Astrocyte (in vitro differentiated cells and primary cell): ENCODE data around the gene FGFR4. TPM values are rescaled to one million over a fixed set of nuclear protein-coding genes. Genes with fewer than 3 reads are reported as not detected.

Experiments
- DNase-seq: peaks from one replicate; pipeline ENCODE4 v3.0.0-alpha.2; 2010; ENCODE audit warnings: low read depth
- FAIRE-seq: peaks from 2 replicates; lab custom pipeline; 2011; peaks lifted over from hg19 to GRCh38; lab: Jason Lieb, UNC
- H2AFZ ChIP-seq: 2 replicates; pipeline ENCODE4 v1.6.0; 2012; ENCODE audit warnings: low read depth, low read length, inconsistent platforms
- H3K27ac ChIP-seq: 2 replicates; pipeline ENCODE4 v1.5.1; 2011; ENCODE audit warnings: low read depth, low read length, inconsistent platforms
- H3K27me3 ChIP-seq: 2 replicates; pipeline ENCODE4 v1.6.0; 2011; ENCODE audit warnings: low read length, inconsistent platforms; ENCODE audit not compliant: insufficient read depth
- H3K36me3 ChIP-seq: 2 replicates; pipeline ENCODE4 v1.5.1; 2011; ENCODE audit warnings: low read length, inconsistent platforms; ENCODE audit not compliant: insufficient read depth
- H3K4me1 ChIP-seq: 2 replicates; pipeline ENCODE4 v1.5.1; 2011; ENCODE audit warnings: low read length, inconsistent platforms; ENCODE audit not compliant: insufficient read depth
- H3K4me2 ChIP-seq: 2 replicates; pipeline ENCODE4 v1.6.0; 2012; ENCODE audit warnings: low read length, inconsistent platforms
- H3K4me3 ChIP-seq: 2 replicates; pipeline ENCODE4 v1.5.1; 2011; ENCODE audit warnings: low read depth, mild to moderate bottlenecking, low read length, inconsistent platforms; ENCODE audit not compliant: insufficient read depth
- H3K79me2 ChIP-seq: 2 replicates; pipeline ENCODE4 v1.6.0; 2012; ENCODE audit warnings: mild to moderate bottlenecking, low read length, inconsistent platforms; ENCODE audit not compliant: insufficient read depth
- H3K9ac ChIP-seq: 2 replicates; pipeline ENCODE4 v1.6.0; 2012; ENCODE audit warnings: mild to moderate bottlenecking, low read length, inconsistent platforms
- H3K9me3 ChIP-seq: 2 replicates; pipeline ENCODE4 v1.5.1; 2012; ENCODE audit warnings: low read depth, mild to moderate bottlenecking, low read length, inconsistent platforms; ENCODE audit not compliant: insufficient read depth
- H4K20me1 ChIP-seq: 2 replicates; pipeline ENCODE4 v1.6.0; 2012; ENCODE audit warnings: low read length, inconsistent platforms; ENCODE audit not compliant: insufficient read depth
- H3K27ac Mint-ChIP-seq: one replicate; pipeline ENCODE4 v1.8.0; 2021; ENCODE audit warnings: mild to moderate bottlenecking, mixed read lengths; ENCODE audit not compliant: unreplicated experiment
- H3K27me3 Mint-ChIP-seq: one replicate; pipeline ENCODE4 v1.8.0; 2021; ENCODE audit warnings: low read depth, mixed read lengths; ENCODE audit not compliant: unreplicated experiment
- H3K36me3 Mint-ChIP-seq: one replicate; pipeline ENCODE4 v1.8.0; 2021; ENCODE audit warnings: low read depth, mixed read lengths; ENCODE audit not compliant: unreplicated experiment
- H3K4me1 Mint-ChIP-seq: one replicate; pipeline ENCODE4 v1.8.0; 2021; ENCODE audit warnings: low read depth, mixed read lengths; ENCODE audit not compliant: unreplicated experiment
- H3K4me3 Mint-ChIP-seq: one replicate; pipeline ENCODE4 v1.8.0; 2021; ENCODE audit warnings: mild to moderate bottlenecking, moderate library complexity, mixed read lengths; ENCODE audit not compliant: unreplicated experiment
- H3K9me3 Mint-ChIP-seq: one replicate; pipeline ENCODE4 v1.8.0; 2021; ENCODE audit warnings: mild to moderate bottlenecking, mixed read lengths; ENCODE audit not compliant: unreplicated experiment
- CTCF ChIP-seq: IDR thresholded peaks from 2 replicates; pipeline ENCODE4 v1.5.1; 2011; ENCODE audit warnings: low read depth, mild to moderate bottlenecking, inconsistent platforms, low read length, moderate library complexity; ENCODE audit not compliant: insufficient read depth
- EZH2 ChIP-seq: IDR thresholded peaks from 2 replicates; pipeline ENCODE4 v1.6.1; 2012; ENCODE audit warnings: mild to moderate bottlenecking, low read length, inconsistent platforms; ENCODE audit not compliant: insufficient read depth
- total RNA-seq: library from RNA; stranded (reverse); gene quantifications from 2 replicates; pipeline ENCODE4 v1.2.1, GENCODE V29; 2021

The FGFR4 gene
- total RNA-seq, 1 donor from 2014 or later = 4.8 TPM

GRCh38 chr5:177130211-177131018 is 43.7 kb downstream of the FGFR4 start:
- H3K4me3 ChIP-seq = no peak overlapping the region
- no peaks in the 10 kb centered on the region for H3K9me3 ChIP-seq
- Mint-ChIP-seq H3K4me3 (peak overlapping the region; percentile 18), H3K9me3 (no peaks in the 10 kb centered on the region), H3K4me1 (peaks cover 12% of the 10 kb centered on the region), H3K27ac (no peak overlapping the region), H3K27me3 (peaks cover 6% of the 10 kb centered on the region), H3K36me3 (peaks cover under 1% of the 10 kb centered on the region)
- DNase-seq (no peak), FAIRE-seq (peak; percentile 71)
- H3K9ac ChIP-seq = no peak overlapping the region
- TF ChIP-seq EZH2 (no peak), CTCF (no peak)
- H3K4me2 ChIP-seq = no peak overlapping the region
- H3K27ac ChIP-seq = no peak overlapping the region
- H3K79me2 ChIP-seq = peaks cover 10% of the 10 kb centered on the region
- H2AFZ ChIP-seq = no peak overlapping the region
- peaks cover 5% of the 10 kb centered on the region for H3K36me3 ChIP-seq
- H4K20me1 ChIP-seq = no peaks in the 10 kb centered on the region
- no peaks in the 10 kb centered on the region for H3K27me3 ChIP-seq
- peaks cover 14% of the 10 kb centered on the region for H3K4me1 ChIP-seq

DNA sequence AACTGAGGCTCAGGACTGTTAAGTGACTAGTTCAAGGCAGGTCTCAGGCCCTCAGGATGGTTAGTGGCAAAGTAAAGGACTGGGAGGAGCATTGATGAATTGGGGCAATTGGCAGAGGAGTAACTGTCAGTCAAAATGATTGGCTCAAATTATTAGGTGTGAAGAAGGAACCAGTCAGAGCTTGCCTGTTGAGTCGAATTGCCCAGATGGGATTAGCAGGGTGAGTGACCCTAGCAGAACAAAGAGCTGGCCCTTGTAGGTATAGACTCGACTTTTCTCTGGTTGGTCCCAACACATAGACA is 44.3 kb downstream of the FGFR4 start:
- Histone ChIP-seq H3K79me2 (peaks cover 16% of the 10 kb centered on the region), H3K27ac (no peak overlapping the region), H3K9me3 (no peaks in the 10 kb centered on the region), H2AFZ (no peak overlapping the region), H3K4me1 (peaks cover 18% of the 10 kb centered on the region), H3K9ac (no peak overlapping the region), H4K20me1 (no peaks in the 10 kb centered on the region), H3K4me3 (no peak overlapping the region), H3K4me2 (no peak overlapping the region), H3K27me3 (no peaks in the 10 kb centered on the region), H3K36me3 (peaks cover 10% of the 10 kb centered on the region)
- no peak for FAIRE-seq
- peak overlapping the region; percentile 18 for H3K4me3 Mint-ChIP-seq
- TF ChIP-seq CTCF (no peak), EZH2 (no peak)
- no peak for DNase-seq
- H3K27ac Mint-ChIP-seq = no peak overlapping the region
- peaks cover 17% of the 10 kb centered on the region for H3K4me1 Mint-ChIP-seq
- H3K36me3 Mint-ChIP-seq = peaks cover 4% of the 10 kb centered on the region
- H3K27me3 Mint-ChIP-seq = peaks cover 6% of the 10 kb centered on the region
- H3K9me3 Mint-ChIP-seq = no peaks in the 10 kb centered on the region
